Measurements from ENCODE around the gene LRRTM2.
A peak's percentile ranks its signal among the peaks of the same experiment; 100 is the strongest.

LRRTM2 gene

DNA sequence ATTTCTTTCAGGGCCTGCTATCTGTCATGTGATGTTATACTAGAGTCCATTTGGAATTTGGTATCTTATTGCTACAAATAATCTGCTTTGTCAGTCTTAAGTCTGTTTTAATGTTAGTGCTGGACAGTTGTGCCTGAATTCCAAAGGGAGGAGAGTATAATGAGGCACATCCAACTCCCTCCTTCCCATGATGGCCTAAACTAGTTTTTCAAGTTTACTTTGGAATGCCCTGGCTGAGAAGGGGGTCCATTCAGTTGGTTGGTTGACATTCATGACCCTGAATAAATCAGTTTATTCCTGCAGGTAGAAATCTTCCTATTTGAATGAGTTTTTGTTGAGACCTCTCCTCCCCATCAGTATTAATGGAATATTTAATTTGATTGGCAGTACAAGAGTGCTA is 9.4 kb upstream of the LRRTM2 start:
- no peak overlapping the region for H3K4me3 ChIP-seq (replicated peaks; ENCODE audit: low read depth, low read length)
- TF ChIP-seq CTCF (IDR thresholded peaks at IDR 0.05; ENCODE audit: low read depth, low read length, missing control alignments): no peak
- no peak for DNase-seq (ENCODE audit: extremely low read depth, low read depth)

- no peak for TF ChIP-seq CTCF (IDR thresholded peaks at IDR 0.05; ENCODE audit: low read depth, low read length, missing control alignments)
- H3K4me3 ChIP-seq (replicated peaks; ENCODE audit: low read depth, low read length): no peak overlapping the region
- DNase-seq (ENCODE audit: extremely low read depth, low read depth): no peak
Observed at GRCh38 chr5:138884094-138884493, 9.0 kb upstream of the LRRTM2 start.

DNA sequence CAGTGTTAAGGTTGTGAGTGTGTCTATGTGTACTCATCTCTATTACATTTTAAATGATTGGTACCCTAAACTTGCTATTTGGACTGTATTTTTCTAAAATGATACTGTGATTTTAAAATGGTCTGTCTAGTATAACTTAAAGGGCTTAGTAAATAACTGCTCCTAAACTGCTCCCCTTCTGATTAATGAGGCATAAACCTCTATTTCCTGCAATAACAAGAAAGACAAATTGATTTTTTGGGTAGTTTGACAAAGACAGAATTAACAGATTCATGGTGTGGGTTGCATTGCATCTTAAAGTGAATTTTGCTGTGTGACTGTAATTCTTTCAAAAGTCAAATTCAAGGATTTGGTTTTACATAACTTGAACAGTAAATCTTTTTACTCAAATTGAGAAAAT is 8.1 kb upstream of the LRRTM2 start:
- no peak for DNase-seq (ENCODE audit: extremely low read depth, low read depth)
- no peak for TF ChIP-seq CTCF (IDR thresholded peaks at IDR 0.05; ENCODE audit: low read depth, low read length, missing control alignments)
- H3K4me3 ChIP-seq (replicated peaks; ENCODE audit: low read depth, low read length): no peak overlapping the region

GRCh38 chr5:138878437-138879235 is 3.5 kb upstream of the LRRTM2 start:
- no peak for DNase-seq (ENCODE audit: extremely low read depth, low read depth)
- no peak for TF ChIP-seq CTCF (IDR thresholded peaks at IDR 0.05; ENCODE audit: low read depth, low read length, missing control alignments)
- no peak overlapping the region for H3K4me3 ChIP-seq (replicated peaks; ENCODE audit: low read depth, low read length)

GRCh38 chr5:138876811-138877210 is 1.7 kb upstream of the LRRTM2 start:
- no peak for DNase-seq (ENCODE audit: extremely low read depth, low read depth)
- H3K4me3 ChIP-seq (replicated peaks; ENCODE audit: low read depth, low read length): no peak overlapping the region
- no peak for TF ChIP-seq CTCF (IDR thresholded peaks at IDR 0.05; ENCODE audit: low read depth, low read length, missing control alignments)

GRCh38 chr5:138875946-138876345 is 811 bp upstream of the LRRTM2 start:
- DNase-seq (ENCODE audit: extremely low read depth, low read depth): no peak
- TF ChIP-seq CTCF (IDR thresholded peaks at IDR 0.05; ENCODE audit: low read depth, low read length, missing control alignments): no peak
- no peak overlapping the region for H3K4me3 ChIP-seq (replicated peaks; ENCODE audit: low read depth, low read length)

- peak overlapping the region; percentile 49; the same call in 1 of the 2 replicates for H3K4me3 ChIP-seq (replicated peaks; ENCODE audit: low read depth, low read length)
- TF ChIP-seq CTCF (IDR thresholded peaks at IDR 0.05; ENCODE audit: low read depth, low read length, missing control alignments): no peak
- DNase-seq (ENCODE audit: extremely low read depth, low read depth): no peak
Observed at GRCh38 chr5:138875552-138875875, 379 bp upstream of the LRRTM2 start.

Measured in HFF-Myc (cell line).